Type B pancreatic cell (in vitro differentiated cells): ENCODE data around the gene SYT8. TPM values are rescaled to one million over a fixed set of nuclear protein-coding genes. Genes with fewer than 3 reads are reported as not detected.

ENCODE experiments used
- DNase-seq: peaks from one replicate; pipeline ENCODE4 v3.0.0; 2021; ENCODE audit warnings: mixed read lengths; ENCODE audit not compliant: unreplicated experiment; ENCODE audit errors: extremely low spot score
- H3K27ac Mint-ChIP-seq: 2 replicates; pipeline ENCODE4 v1.8.0; 2021; ENCODE audit warnings: mild to moderate bottlenecking, mixed read lengths
- H3K27me3 Mint-ChIP-seq: 2 replicates; pipeline ENCODE4 v1.8.0; 2021; ENCODE audit warnings: mixed read lengths
- H3K36me3 Mint-ChIP-seq: 2 replicates; pipeline ENCODE4 v1.8.0; 2021; ENCODE audit warnings: mixed read lengths
- H3K4me1 Mint-ChIP-seq: one replicate; pipeline ENCODE4 v1.8.0; 2021; ENCODE audit warnings: mixed read lengths; ENCODE audit not compliant: unreplicated experiment
- H3K4me3 Mint-ChIP-seq: 2 replicates; pipeline ENCODE4 v1.8.0; 2021; ENCODE audit warnings: mild to moderate bottlenecking, mixed read lengths
- H3K9me3 Mint-ChIP-seq: 2 replicates; pipeline ENCODE4 v1.8.0; 2021; ENCODE audit warnings: mixed read lengths
- CTCF ChIP-seq: fragments of 200-600 bp; sonication (generic); conservative IDR thresholded peaks from 2 replicates; pipeline ENCODE4 v1.5.0; 2021; ENCODE audit warnings: antibody characterized with exemption, mild to moderate bottlenecking
- total RNA-seq: library from RNA; stranded (reverse); gene quantifications from 2 replicates; pipeline ENCODE4 v1.2.1, GENCODE V29; 2021; ENCODE audit warnings: low replicate concordance

The SYT8 gene
- total RNA-seq, 1 donor from 2014 or later = 4.5 TPM

DNA sequence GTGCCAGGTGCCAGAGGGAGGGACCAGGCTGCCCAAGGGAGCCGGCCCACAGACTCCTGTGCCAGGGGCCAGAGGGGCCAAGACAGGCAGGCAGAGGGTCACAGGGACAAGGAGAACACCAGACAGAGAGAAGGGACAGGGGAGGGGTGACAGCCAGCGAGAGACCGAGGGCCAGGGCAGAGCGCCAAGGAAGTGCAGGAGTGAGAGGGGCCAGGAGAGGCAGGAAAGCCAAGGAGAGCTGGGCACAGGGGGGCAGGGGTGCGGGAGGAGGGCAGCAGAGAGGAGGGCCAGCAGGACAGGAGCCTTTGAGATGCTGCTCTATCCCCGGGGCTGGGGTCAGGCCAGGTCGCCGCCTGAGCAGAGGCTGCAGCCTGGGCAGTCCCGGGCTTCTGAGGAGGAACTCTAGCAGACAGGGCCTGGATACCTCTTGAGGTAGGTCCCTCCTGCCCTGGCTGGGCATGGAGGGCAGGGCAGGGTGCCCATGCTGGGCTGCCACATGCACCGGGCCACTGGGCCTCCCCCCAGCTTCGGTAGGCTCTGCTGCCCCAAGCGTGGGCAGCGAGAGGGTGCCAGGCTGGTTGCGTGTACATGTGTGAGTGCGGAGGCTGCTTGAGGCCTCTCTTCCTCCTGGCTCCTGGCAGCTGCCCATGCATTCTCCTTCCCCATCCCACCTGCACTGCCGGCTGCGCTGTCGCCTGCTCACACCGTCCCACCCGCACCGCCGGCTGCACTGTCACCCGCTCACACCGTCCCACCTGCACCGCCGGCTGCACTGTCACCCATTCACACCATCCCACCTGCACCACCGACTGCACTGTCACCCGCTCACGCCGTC is 30.3 kb downstream of the SYT8 start:
- no peaks in the 10 kb centered on the region for H3K4me1 Mint-ChIP-seq
- TF ChIP-seq CTCF = no peak
- H3K36me3 Mint-ChIP-seq = no peaks in the 10 kb centered on the region
- H3K27me3 Mint-ChIP-seq = no peaks in the 10 kb centered on the region
- no peaks in the 10 kb centered on the region for H3K9me3 Mint-ChIP-seq
- no peak overlapping the region for H3K4me3 Mint-ChIP-seq
- no peak for DNase-seq
- H3K27ac Mint-ChIP-seq = no peak overlapping the region

DNA sequence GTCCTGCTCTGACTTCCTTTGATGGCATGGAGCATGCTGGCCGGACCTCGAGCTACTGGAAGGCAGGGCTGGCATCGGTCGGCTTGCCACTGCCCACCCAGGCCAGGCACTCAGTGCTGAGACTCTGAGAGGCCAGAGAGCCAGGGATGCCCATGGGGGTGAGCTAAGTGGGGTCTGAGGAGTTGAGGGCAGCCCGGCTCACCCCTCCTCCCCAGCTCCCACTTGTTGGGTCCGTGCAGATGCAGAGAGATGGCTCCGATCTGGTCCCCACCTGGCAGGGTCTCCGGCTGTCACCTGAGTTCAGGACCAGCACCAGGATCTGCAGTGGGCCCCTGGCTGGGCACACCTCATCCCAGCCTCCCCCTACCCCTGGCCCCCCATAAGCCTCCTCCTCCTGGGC is 31.4 kb downstream of the SYT8 start:
- H3K36me3 Mint-ChIP-seq = no peaks in the 10 kb centered on the region
- peaks cover 3% of the 10 kb centered on the region for H3K4me1 Mint-ChIP-seq

GRCh38 chr11:1866776-1867175 is 32.0 kb downstream of the SYT8 start:
- TF ChIP-seq CTCF = no peak
- no peaks in the 10 kb centered on the region for H3K9me3 Mint-ChIP-seq
- H3K27me3 Mint-ChIP-seq = peaks cover 3% of the 10 kb centered on the region
- H3K36me3 Mint-ChIP-seq = no peaks in the 10 kb centered on the region
- H3K27ac Mint-ChIP-seq = no peak overlapping the region
- H3K4me1 Mint-ChIP-seq = peaks cover 3% of the 10 kb centered on the region
- DNase-seq = no peak
- no peak overlapping the region for H3K4me3 Mint-ChIP-seq

More for the DNA sequence above, 31.4 kb downstream of the SYT8 start:
- no peaks in the 10 kb centered on the region for H3K9me3 Mint-ChIP-seq
- no peak for TF ChIP-seq CTCF
- no peak overlapping the region for H3K4me3 Mint-ChIP-seq
- no peak overlapping the region for H3K27ac Mint-ChIP-seq
- peaks cover 3% of the 10 kb centered on the region for H3K27me3 Mint-ChIP-seq
- no peak for DNase-seq

DNA sequence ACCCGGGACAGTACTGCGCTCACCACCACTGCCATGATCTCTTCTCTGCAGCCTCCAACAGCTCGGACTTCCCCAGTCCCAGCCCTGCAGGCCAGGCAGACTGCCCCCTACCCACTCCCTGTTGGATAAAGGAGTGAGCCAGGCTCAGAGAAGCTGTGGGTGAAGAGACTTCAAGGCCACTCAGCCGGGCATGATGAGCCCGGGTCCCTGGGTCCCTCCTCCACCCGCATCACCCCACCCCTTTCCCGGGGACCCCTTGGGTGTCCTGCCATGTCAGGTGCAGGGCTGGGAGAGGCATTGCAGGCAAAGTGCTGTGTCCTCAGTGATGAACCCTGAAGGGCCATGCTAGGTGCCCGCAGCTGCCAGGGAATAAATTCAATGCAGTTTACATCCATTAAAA is 32.6 kb downstream of the SYT8 start:
- no peaks in the 10 kb centered on the region for H3K36me3 Mint-ChIP-seq
- TF ChIP-seq CTCF = no peak
- H3K4me3 Mint-ChIP-seq = no peak overlapping the region
- H3K9me3 Mint-ChIP-seq = no peaks in the 10 kb centered on the region
- no peak overlapping the region for H3K27ac Mint-ChIP-seq
- DNase-seq = no peak
- H3K4me1 Mint-ChIP-seq = peaks cover 3% of the 10 kb centered on the region
- peaks cover 3% of the 10 kb centered on the region for H3K27me3 Mint-ChIP-seq

- DNase-seq = no peak
- Mint-ChIP-seq H3K27ac (no peak overlapping the region), H3K9me3 (no peaks in the 10 kb centered on the region), H3K4me1 (peaks cover 3% of the 10 kb centered on the region), H3K36me3 (no peaks in the 10 kb centered on the region), H3K4me3 (no peak overlapping the region), H3K27me3 (peaks cover 3% of the 10 kb centered on the region)
- TF ChIP-seq CTCF = no peak
Measured at GRCh38 chr11:1868056-1868635, 33.4 kb downstream of the SYT8 start.
